RWPE1 (cell line): ENCODE results near the gene NRXN3.

ENCODE experiments used
- CTCF ChIA-PET: fragments of 350-600 bp; sonication (Branson Sonifier 250); formaldehyde crosslinking; extraction: SDS; loops from one replicate; lab custom pipeline; 2021; lab: Yijun Ruan, JAX
- POLR2A ChIA-PET: fragments of 400-600 bp; formaldehyde crosslinking; extraction: SDS; loops from one replicate; lab custom pipeline; 2020; ENCODE audit warnings: antibody characterized with exemption; ENCODE audit not compliant: low non-redundant PET; lab: Yijun Ruan, JAX
- DNase-seq: peaks from one replicate; pipeline ENCODE4 v3.0.0; 2012; ENCODE audit warnings: low spot score
- H3K27ac ChIP-seq: fragments of 450-650 bp; 2 replicates; pipeline ENCODE4 v1.5.1; 2017
- TF ChIP-seq, protein P1 (sequence below): fragments of 450-650 bp; conservative IDR thresholded peaks from 2 replicates; pipeline ENCODE4 v1.5.1; 2017; ENCODE audit warnings: low read depth, mild to moderate bottlenecking

Gene NRXN3

DNA sequence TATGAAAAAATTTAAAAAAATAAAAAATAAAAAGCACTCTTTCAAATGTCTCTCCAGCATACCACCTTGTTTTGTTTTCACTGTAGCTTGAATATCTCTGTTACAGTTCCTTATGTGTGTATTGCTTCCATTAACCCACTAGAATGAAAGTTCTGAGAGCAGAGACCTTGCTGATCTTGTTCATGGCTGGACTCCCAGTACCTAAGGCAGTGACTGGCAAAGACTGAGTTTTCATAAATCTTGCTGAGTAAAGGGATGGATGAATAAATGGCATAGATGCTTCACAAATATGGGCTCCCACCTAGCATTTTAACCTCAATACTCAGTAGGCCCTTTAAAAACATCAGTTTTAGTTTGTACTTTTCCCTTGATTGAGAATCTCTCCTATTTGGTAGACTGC lies 1125.2 kb downstream of the NRXN3 start:
- ChIA-PET CTCF (no interaction called here), POLR2A (no interaction called here)
- H3K27ac ChIP-seq = no peak overlapping the region
- TF ChIP-seq, protein P1, sequence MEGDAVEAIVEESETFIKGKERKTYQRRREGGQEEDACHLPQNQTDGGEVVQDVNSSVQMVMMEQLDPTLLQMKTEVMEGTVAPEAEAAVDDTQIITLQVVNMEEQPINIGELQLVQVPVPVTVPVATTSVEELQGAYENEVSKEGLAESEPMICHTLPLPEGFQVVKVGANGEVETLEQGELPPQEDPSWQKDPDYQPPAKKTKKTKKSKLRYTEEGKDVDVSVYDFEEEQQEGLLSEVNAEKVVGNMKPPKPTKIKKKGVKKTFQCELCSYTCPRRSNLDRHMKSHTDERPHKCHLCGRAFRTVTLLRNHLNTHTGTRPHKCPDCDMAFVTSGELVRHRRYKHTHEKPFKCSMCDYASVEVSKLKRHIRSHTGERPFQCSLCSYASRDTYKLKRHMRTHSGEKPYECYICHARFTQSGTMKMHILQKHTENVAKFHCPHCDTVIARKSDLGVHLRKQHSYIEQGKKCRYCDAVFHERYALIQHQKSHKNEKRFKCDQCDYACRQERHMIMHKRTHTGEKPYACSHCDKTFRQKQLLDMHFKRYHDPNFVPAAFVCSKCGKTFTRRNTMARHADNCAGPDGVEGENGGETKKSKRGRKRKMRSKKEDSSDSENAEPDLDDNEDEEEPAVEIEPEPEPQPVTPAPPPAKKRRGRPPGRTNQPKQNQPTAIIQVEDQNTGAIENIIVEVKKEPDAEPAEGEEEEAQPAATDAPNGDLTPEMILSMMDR = no peak
- no peak for DNase-seq

DNA sequence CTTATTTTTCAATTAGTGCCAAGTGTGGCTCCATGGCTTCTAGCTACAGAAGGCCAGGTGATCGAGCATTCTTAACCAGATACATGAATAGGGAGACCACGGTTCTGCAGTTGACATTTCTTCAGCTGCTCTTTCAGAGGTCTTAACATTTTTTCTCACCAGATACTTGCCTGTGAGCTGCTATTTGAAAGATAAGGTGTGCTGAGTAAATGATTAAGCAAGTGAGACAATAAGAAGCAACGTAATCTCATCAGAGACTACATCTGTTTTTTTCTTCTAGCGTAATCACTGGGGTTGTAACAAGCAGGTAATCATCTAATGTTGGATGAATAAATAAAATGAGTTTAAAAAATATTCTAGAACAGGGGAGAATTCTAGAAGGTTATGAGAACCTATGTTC lies 1128.2 kb downstream of the NRXN3 start:
- H3K27ac ChIP-seq = no peak overlapping the region
- DNase-seq = no peak
- ChIA-PET POLR2A (no interaction called here), CTCF (no interaction called here)
- TF ChIP-seq, protein P1 = no peak

DNA sequence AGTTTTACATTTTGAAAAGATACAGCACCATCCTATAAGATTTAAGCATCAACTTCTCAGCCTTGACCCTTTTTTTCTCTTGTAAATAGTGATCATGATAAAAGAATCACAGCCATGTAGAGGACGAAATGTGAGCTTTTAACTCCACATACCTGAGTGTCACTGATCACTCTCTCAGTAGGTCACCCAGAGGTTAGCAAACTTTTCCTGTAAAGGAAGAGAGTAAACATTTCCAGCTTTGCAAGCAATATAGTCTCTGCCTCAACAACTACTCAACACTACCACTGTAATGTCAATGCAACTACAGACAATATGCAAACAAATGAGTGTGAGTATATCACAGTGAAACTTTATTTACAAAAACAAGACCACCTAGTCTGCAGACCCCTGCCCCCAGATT lies 1129.0 kb downstream of the NRXN3 start:
- CTCF ChIA-PET = interaction anchor here (0.6 kb wide), 1 partner anchor 489 kb away, joined by 7 read pairs; no protein-coding TSS in a partner anchor
- TF ChIP-seq, protein P1 = no peak
- DNase-seq = no peak
- POLR2A ChIA-PET = no interaction called here
- H3K27ac ChIP-seq = no peak overlapping the region

DNA sequence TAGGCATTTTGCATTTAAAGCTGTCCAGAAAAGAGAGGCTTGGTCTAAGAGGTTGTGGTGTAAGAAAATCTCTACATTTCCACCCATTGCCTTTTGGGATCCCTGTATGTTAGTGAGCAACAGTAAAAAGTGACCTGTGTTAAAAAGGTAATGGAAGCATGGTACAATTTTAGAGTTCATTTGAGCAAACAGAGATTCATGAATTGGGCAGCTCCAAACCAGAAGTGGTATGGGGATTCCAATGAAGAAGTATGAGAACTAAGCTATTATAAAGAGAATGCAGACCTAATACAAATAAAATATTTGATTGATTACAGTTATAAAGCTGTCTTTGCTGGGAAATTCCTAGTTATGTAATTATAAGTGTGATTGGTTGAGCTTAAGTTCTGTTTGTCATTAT lies 1134.1 kb downstream of the NRXN3 start:
- H3K27ac ChIP-seq = no peak overlapping the region
- ChIA-PET POLR2A (no interaction called here), CTCF (interaction anchor here (0.5 kb wide), 1 partner anchor 15 kb away, joined by 4 read pairs; no protein-coding TSS in a partner anchor)
- TF ChIP-seq, protein P1 = no peak
- DNase-seq = no peak

DNA sequence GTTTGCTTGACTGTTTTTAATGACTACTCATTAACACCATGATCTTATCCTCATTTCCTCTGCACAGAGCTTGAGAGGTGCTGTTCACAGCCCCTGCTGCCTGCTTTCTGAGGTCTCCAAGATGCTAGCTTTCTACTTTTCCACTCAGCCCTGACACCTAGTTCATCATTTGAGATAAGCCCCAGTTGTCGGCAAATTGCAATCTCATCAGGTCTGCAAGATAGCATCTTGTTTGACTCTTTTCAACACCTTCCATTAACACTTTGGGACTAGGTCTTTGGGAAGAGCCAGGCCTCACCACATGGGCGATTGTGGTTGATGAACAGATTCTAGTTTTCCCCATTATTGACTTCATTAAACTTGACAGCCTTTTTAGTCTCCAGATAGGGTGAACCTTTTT lies 1136.4 kb downstream of the NRXN3 start:
- TF ChIP-seq, protein P1 = no peak
- ChIA-PET POLR2A (no interaction called here), CTCF (no interaction called here)
- H3K27ac ChIP-seq = no peak overlapping the region
- DNase-seq = no peak

DNA sequence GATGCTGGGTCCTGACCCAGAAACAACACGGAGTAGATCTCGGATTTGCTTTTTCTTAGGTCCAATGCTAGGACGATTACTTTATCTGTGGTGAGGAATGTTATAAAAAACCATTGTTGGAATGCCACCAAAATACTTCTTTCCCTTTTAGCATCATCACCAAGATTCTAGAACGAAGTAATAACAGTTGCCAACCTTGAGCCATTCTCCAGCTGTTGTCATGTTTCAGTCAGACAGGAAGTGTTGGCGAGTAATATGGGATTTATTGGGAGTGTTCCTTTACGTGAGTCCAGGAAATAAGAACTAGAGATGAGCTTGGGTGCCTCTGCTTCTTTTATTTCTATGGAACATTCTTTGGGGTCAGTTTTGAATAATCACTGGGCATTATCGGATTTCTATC lies 1148.2 kb downstream of the NRXN3 start:
- H3K27ac ChIP-seq = no peak overlapping the region
- ChIA-PET POLR2A (no interaction called here), CTCF (no interaction called here)
- TF ChIP-seq, protein P1 = no peak
- no peak for DNase-seq

DNA sequence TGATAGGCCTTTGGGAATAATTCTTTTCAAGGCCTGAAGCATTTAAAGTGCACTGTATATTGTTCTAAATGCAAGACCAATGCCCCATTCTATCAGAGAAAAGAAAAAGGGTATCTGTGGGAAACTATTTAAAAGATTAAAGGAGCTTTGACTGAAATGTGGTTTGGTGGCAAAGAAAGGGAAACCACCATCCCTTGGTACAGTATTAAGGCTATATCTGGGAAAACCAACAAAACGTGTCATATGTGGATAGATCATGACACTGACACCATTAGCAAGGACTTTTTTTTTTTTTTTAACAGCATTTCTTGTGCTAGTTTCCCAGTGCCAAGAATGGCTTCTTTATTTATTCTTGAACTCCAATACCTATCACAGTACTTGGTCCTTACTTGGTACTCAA lies 1150.4 kb downstream of the NRXN3 start:
- TF ChIP-seq, protein P1 = no peak
- ChIA-PET CTCF (no interaction called here), POLR2A (no interaction called here)
- no peak for DNase-seq
- no peak overlapping the region for H3K27ac ChIP-seq
